HUES48 (cell line): Measurements from ENCODE around the gene SELENON.

Experiments
- H3K27ac ChIP-seq: one replicate; pipeline ENCODE4 v1.7.0; 2013; ENCODE audit warnings: low read depth, low read length, inconsistent platforms
- H3K27me3 ChIP-seq: 2 replicates; pipeline ENCODE4 v1.6.1; 2013; ENCODE audit warnings: mild to moderate bottlenecking, low read length; ENCODE audit not compliant: control insufficient read depth, insufficient read depth
- H3K36me3 ChIP-seq: 2 replicates; pipeline ENCODE4 v1.6.1; 2013; ENCODE audit warnings: low read length; ENCODE audit not compliant: control insufficient read depth, insufficient read depth
- H3K4me1 ChIP-seq: 2 replicates; pipeline ENCODE4 v1.6.1; 2013; ENCODE audit warnings: mild to moderate bottlenecking, low read length; ENCODE audit not compliant: control insufficient read depth, insufficient read depth
- H3K4me3 ChIP-seq: 2 replicates; pipeline ENCODE4 v1.5.1; 2013; ENCODE audit warnings: mild to moderate bottlenecking, low read depth, low read length
- H3K9ac ChIP-seq: 2 replicates; pipeline ENCODE4 v1.6.1; 2013; ENCODE audit warnings: mild to moderate bottlenecking, low read depth, low read length, moderate library complexity
- H3K9me3 ChIP-seq: 2 replicates; pipeline ENCODE4 v1.6.1; 2013; ENCODE audit warnings: low read length; ENCODE audit not compliant: control insufficient read depth, insufficient read depth

The SELENON gene

DNA sequence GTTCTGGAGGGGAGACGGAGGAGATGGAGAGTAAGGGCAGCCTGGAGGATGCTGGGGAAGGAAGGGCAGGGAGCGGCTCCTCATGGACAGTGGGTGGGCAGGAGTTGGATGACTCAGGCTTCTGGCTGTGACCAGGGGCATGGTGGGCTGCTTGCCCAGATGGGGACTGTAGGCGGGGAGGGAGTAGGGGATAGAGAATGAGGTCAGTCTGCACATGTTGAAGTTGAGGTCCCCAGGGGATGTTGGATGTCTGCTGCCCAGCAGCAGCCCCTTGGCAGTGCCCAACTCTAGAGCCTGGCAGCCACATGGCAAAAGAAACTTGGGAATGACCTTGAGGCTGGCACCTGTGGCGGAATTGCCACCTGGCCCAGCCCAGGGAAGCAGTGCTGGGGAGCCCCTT, 6.4 kb downstream of the SELENON start:
- H3K4me3 ChIP-seq = no peak overlapping the region
- peaks cover 54% of the 10 kb centered on the region for H3K36me3 ChIP-seq
- no peaks in the 10 kb centered on the region for H3K9me3 ChIP-seq
- no peak overlapping the region for H3K27ac ChIP-seq
- no peak overlapping the region for H3K9ac ChIP-seq
- H3K27me3 ChIP-seq = no peaks in the 10 kb centered on the region
- peaks cover 5% of the 10 kb centered on the region; the same call in 1 of the 2 replicates for H3K4me1 ChIP-seq

DNA sequence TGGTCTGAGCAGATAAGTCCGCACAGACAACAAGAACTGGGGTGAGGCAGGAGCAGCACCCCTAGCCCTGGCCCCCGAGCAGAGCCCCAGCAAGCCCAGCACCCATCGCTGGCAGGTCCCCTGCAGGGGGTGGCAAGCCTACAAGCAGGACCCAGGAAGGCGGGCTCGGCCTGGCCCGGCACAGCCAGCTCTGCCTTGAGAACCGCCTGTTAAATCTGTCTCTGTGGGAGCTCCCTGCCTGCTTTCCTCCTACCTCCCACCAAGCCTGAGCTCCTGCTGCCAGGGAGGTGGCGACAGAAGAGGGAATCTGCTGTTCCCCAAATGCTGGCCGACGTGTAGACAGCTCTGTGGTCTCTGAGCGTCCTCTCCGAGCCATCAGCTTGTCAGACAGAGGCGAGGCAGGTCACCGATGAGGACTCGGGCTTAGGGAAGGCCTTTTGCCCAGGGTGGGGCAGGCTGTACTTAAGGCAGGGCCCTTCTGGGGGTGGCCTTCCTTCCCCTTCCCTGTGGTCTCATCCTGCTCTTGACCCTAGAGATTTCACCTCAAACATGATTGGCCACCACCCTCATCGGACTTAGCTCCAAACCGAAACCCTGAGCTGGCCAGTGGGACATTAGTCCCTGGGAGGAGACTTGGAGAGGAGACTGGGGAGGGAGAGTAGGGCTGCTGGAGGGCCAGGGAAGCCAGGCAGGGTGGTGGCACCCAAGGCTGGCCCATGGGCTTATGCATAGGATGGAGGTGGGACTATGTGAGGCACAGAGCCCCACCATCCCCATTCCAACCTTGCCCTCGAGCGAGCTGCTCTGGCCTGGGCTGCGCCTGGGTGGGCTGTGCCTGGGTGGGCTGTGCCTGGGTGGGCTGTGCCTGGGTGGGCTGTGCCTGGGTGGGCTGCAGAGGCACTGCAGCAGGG, 7.7 kb downstream of the SELENON start:
- no peak overlapping the region for H3K27ac ChIP-seq
- H3K36me3 ChIP-seq = peaks cover 58% of the 10 kb centered on the region
- no peaks in the 10 kb centered on the region for H3K9me3 ChIP-seq
- no peak overlapping the region for H3K9ac ChIP-seq
- no peaks in the 10 kb centered on the region for H3K27me3 ChIP-seq
- H3K4me3 ChIP-seq = no peak overlapping the region
- peaks cover 5% of the 10 kb centered on the region; the same call in 1 of the 2 replicates for H3K4me1 ChIP-seq

DNA sequence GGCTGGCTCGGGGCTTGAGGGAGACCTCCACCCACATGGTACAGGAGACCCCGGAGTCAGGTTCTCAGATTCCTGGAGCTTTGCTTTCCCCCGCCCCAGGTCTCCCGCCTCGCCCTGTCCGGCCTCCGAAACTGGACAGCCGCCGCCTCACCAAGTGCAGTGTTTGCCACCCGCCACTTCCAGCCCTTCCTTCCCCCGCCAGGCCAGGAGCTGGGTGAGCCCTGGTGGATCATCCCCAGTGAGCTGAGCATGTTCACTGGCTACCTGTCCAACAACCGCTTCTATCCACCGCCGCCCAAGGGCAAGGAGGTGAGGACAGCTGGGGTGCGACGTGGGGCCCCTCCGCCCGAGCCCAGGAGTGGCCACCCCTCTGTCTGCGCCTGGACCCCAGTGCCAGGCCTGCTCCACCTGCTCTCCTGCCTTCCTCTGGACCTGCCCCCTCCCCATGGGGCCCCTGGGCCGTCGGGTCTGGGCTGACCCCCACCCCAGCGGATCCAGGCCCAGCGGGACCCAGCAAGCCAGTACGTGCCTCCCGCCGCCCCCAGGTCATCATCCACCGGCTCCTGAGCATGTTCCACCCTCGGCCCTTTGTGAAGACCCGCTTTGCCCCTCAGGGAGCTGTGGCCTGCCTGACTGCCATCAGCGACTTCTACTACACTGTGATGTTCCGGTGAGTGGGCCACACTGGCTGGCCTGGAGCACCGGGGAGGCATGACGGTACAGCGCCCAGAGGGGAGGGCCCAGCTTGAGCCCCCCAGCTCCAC, 8.7 kb downstream of the SELENON start:
- no peak overlapping the region for H3K9ac ChIP-seq
- H3K36me3 ChIP-seq = peaks cover 61% of the 10 kb centered on the region
- no peaks in the 10 kb centered on the region for H3K9me3 ChIP-seq
- peaks cover 5% of the 10 kb centered on the region; the same call in 1 of the 2 replicates for H3K4me1 ChIP-seq
- no peak overlapping the region for H3K27ac ChIP-seq
- H3K27me3 ChIP-seq = no peaks in the 10 kb centered on the region
- H3K4me3 ChIP-seq = no peak overlapping the region

DNA sequence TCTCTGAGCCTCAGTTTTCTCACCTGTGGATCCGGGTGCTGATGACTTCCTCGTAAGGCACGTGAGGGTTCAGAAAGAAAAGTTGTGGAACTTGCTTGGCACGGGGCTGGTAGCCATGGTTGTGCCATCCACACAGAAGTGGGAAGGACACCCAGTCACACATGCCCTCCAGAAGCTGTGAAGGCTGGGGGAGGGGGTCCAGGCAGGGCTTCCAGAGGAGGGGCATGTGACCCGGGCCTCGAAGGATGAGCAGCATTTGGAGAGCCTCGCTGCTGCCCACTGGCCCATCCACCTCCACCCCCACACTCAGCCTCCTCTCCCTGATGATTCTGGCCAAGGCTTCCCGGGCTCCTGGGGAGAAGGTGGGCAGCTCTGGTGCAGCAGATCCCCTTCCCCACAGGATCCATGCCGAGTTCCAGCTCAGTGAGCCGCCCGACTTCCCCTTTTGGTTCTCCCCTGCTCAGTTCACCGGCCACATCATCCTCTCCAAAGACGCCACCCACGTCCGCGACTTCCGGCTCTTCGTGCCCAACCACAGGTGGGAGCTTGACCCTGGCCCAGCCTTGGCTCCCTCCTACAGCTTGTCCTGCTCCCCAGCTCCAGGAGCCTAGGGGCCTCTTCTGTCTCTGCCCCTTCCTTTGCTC, 9.4 kb downstream of the SELENON start:
- peaks cover 68% of the 10 kb centered on the region for H3K36me3 ChIP-seq
- peaks cover 2% of the 10 kb centered on the region; the same call in 1 of the 2 replicates for H3K4me1 ChIP-seq
- no peaks in the 10 kb centered on the region for H3K27me3 ChIP-seq
- H3K27ac ChIP-seq = no peak overlapping the region
- H3K4me3 ChIP-seq = no peak overlapping the region
- H3K9ac ChIP-seq = no peak overlapping the region
- H3K9me3 ChIP-seq = no peaks in the 10 kb centered on the region

DNA sequence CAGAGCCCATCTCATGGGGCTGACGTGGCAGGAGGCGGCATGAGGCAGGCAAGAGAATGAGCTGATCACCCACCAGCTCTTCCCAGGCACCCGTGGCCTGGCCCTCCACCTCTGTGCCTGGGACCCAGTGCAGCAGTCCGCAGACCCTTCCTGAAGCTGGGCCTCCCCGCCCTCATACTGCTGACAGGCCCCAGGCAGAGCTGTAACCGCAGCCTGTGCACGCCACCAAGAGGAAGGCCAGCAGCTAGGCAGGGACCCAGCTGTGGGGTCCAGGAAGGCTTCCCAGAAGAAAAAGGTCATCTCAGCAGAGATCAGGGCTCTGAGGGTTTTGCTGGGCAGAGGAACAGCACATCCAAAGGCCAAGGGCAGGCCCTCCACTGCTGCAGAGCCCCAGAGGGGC, 9.9 kb downstream of the SELENON start:
- Histone ChIP-seq H3K27me3 (no peaks in the 10 kb centered on the region), H3K27ac (no peak overlapping the region), H3K36me3 (peaks cover 68% of the 10 kb centered on the region), H3K4me1 (peaks cover 2% of the 10 kb centered on the region; the same call in 1 of the 2 replicates), H3K9me3 (no peaks in the 10 kb centered on the region), H3K4me3 (no peak overlapping the region), H3K9ac (no peak overlapping the region)

DNA sequence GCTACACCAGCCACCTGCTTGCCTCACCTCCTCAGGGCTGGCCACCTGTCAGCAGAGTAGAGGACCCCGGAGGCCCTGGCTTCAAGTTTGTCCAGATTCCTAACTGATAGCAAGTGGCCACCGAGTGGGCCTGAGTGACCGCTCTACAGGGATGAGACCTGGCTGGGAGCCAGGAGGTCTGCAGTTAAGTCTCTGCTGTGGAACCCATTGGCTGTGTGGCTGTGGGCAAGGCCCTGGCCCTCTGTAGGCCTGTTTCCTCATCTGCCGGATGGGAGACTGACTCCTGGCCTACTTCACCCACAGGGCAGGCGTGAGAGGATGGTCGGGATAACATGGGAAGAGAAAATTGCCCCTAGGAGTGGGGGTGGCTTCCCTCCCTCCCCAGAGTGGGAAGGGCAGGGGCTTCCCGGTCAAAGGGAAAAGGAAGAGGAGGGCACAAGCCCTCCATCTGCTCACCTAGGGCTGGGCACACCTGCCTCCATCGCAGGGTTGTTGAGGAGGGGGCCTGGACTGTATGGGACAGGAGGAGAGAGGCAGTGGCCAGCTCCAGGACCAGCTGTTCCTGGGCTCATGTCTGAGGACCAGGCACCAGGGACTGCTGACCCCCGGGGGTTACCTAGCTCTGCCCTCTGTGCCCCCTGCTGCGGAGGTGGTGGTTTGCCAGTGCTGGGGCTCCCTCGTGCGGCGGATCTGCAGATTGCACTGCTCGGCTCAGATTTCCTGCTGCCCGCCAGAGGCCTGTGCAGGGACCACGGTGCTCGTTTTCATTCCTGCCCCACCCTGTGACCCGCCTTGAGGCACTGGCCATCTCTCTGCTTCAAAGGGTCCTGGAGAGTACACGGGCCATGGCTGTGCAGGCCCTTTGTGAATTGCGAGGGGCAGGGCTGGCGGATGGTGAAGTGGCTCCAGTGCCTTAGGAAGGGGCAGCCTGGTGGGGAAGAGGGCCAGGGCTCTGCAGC, 10.6 kb downstream of the SELENON start:
- H3K4me3 ChIP-seq = no peak overlapping the region
- peaks cover 2% of the 10 kb centered on the region; the same call in 1 of the 2 replicates for H3K4me1 ChIP-seq
- peaks cover 66% of the 10 kb centered on the region for H3K36me3 ChIP-seq
- no peaks in the 10 kb centered on the region for H3K27me3 ChIP-seq
- no peak overlapping the region for H3K27ac ChIP-seq
- H3K9me3 ChIP-seq = no peaks in the 10 kb centered on the region
- H3K9ac ChIP-seq = no peak overlapping the region

DNA sequence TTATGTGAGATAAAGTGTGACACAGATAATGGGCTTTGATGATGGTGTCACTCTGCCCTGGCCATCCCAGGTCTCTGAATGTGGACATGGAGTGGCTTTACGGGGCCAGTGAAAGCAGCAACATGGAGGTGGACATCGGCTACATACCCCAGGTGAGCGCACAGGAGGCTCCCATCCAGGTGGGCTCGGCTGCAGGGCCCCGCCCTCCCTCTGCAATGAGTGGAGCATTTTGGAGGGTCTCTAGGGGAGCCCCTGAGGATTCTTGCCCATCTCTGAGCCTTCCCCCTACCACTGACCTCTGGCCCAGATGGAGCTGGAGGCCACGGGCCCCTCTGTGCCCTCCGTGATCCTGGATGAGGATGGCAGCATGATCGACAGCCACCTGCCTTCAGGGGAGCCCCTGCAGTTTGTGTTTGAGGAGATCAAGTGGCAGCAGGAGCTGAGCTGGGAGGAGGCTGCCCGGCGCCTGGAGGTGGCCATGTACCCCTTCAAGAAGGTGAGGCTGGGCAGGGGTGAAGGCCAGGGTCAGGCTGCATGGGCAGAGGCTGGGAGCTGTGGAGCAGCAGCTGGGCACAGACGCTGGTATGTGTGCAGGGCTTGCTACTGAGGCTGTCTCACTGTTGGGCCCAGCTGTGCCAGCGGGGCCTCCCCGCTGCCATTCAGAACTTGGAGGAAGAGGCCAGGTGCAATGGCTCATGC, 11.5 kb downstream of the SELENON start:
- H3K27ac ChIP-seq = no peak overlapping the region
- no peak overlapping the region for H3K4me3 ChIP-seq
- peaks cover 2% of the 10 kb centered on the region; the same call in 1 of the 2 replicates for H3K4me1 ChIP-seq
- H3K9me3 ChIP-seq = no peaks in the 10 kb centered on the region
- H3K27me3 ChIP-seq = no peaks in the 10 kb centered on the region
- H3K9ac ChIP-seq = no peak overlapping the region
- peaks cover 66% of the 10 kb centered on the region for H3K36me3 ChIP-seq

DNA sequence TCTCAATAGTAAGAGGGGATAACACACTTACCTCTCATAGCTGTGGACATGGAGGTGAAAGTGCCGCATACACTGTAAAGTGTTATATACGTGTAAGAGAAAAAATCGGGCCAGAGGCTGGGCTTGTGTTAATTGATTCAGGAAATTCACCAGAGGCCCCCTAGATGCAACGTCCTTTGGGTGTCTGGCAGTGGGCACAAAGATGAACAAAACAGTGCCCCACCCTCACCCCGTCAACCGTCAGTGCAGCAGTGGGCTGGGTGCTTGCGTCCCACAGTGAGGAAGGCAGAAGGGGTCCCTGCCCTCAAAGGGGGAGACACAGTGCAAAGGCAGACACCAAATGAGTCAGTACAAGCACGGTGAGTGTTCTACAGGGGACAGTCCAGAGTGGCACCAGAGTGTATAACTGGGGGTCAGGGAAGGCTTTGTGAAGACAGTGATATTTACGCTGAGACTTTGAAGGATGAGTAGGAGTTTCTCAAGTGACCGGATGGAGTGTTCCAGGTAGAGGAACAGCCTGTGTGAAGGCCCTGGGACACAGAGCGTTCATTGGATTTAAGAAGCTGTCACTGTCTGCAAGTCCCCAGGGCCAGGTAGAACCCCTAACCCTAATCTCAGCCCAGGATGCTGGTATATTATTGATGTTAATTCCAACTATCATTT, 13.2 kb downstream of the SELENON start:
- H3K4me3 ChIP-seq = no peak overlapping the region
- no peak overlapping the region for H3K9ac ChIP-seq
- H3K9me3 ChIP-seq = no peaks in the 10 kb centered on the region
- no peak overlapping the region for H3K27ac ChIP-seq
- peaks cover 55% of the 10 kb centered on the region for H3K36me3 ChIP-seq
- H3K4me1 ChIP-seq = peaks cover 9% of the 10 kb centered on the region
- H3K27me3 ChIP-seq = no peaks in the 10 kb centered on the region

DNA sequence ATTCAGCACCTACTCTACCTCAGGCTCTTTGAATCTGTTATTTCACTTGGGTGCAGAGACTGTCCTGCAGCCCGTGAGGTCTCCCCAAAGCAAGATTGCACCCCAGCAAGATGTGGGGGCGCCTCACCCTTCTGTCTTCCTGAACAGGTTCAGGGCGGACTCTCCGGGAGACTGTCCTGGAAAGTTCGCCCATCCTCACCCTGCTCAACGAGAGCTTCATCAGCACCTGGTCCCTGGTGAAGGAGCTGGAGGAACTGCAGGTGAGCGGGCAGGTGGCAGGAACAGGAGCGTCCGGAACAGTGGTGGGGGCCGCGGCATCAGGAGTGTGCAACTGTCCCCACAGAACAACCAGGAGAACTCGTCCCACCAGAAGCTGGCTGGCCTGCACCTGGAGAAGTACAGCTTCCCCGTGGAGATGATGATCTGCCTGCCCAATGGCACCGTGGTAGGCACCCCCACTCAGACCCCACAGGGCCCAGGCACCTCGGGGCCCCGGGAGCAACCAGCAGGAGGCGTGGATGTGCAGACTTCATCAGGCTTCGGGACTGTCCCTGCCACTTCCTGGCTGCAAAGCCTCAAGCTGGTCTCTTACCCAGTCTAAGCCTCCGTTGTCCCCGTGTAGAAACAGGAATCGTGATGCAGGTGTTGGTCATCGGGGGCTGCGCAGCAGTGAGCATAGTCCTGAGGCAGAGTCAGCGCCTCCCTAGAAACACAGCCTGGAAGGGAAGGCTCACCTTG, 13.9 kb downstream of the SELENON start:
- no peak overlapping the region for H3K4me3 ChIP-seq
- H3K36me3 ChIP-seq = peaks cover 48% of the 10 kb centered on the region
- no peaks in the 10 kb centered on the region for H3K27me3 ChIP-seq
- H3K4me1 ChIP-seq = peaks cover 16% of the 10 kb centered on the region
- no peak overlapping the region for H3K27ac ChIP-seq
- H3K9me3 ChIP-seq = no peaks in the 10 kb centered on the region
- H3K9ac ChIP-seq = no peak overlapping the region
